Loucy (cell line): Measurements from ENCODE around the gene SH3RF3.

Experiments
- H2AFZ ChIP-seq: fragments of 200-600 bp; sonication (generic); 2 replicates; pipeline ENCODE4 v1.6.0; 2016; ENCODE audit warnings: antibody characterized with exemption, mild to moderate bottlenecking, low read length, moderate library complexity
- H3F3A ChIP-seq: fragments of 200-600 bp; 2 replicates; pipeline ENCODE4 v1.6.0; 2016; ENCODE audit warnings: antibody characterized with exemption, low read depth, mild to moderate bottlenecking
- H3K27me3 ChIP-seq: fragments of 200-600 bp; sonication (generic); 2 replicates; pipeline ENCODE4 v1.6.1; 2014; ENCODE audit warnings: low read length, mild to moderate bottlenecking; ENCODE audit not compliant: insufficient read depth, poor library complexity, severe bottlenecking
- H3K36me3 ChIP-seq: fragments of 200-600 bp; sonication (generic); 2 replicates; pipeline ENCODE4 v1.6.1; 2016; ENCODE audit warnings: low read length; ENCODE audit not compliant: insufficient read depth
- H3K4me1 ChIP-seq: fragments of 200-600 bp; sonication (generic); 2 replicates; pipeline ENCODE4 v1.5.1; 2014; ENCODE audit warnings: low read length, mild to moderate bottlenecking; ENCODE audit not compliant: insufficient read depth, poor library complexity, severe bottlenecking
- H3K4me2 ChIP-seq: fragments of 200-600 bp; sonication (generic); 2 replicates; pipeline ENCODE4 v1.6.0; 2014; ENCODE audit warnings: antibody characterized with exemption, low read length, low read depth, mild to moderate bottlenecking; ENCODE audit not compliant: poor library complexity, severe bottlenecking
- H3K4me3 ChIP-seq: fragments of 200-600 bp; sonication (generic); 2 replicates; pipeline ENCODE4 v1.5.1; 2014; ENCODE audit warnings: low read length, mild to moderate bottlenecking, mixed read lengths; ENCODE audit not compliant: poor library complexity, severe bottlenecking
- H3K79me2 ChIP-seq: fragments of 200-600 bp; sonication (generic); 2 replicates; pipeline ENCODE4 v1.6.1; 2014; ENCODE audit warnings: low read length; ENCODE audit not compliant: insufficient read depth
- H3K9ac ChIP-seq: fragments of 200-600 bp; sonication (generic); 2 replicates; pipeline ENCODE4 v1.6.0; 2014; ENCODE audit warnings: mild to moderate bottlenecking, low read depth, low read length, moderate library complexity; ENCODE audit not compliant: poor library complexity, severe bottlenecking
- H3K9me2 ChIP-seq: fragments of 200-600 bp; sonication (generic); replicated peaks from 2 replicates; pipeline ENCODE4 v1.6.1; 2016; ENCODE audit warnings: low read depth, low read length, mixed read lengths
- H3K9me3 ChIP-seq: fragments of 200-600 bp; sonication (generic); 2 replicates; pipeline ENCODE4 v1.6.1; 2014; ENCODE audit warnings: mild to moderate bottlenecking, antibody characterized with exemption, low read length, low read depth; ENCODE audit not compliant: insufficient read depth
- H4K20me1 ChIP-seq: fragments of 200-600 bp; sonication (generic); 2 replicates; pipeline ENCODE4 v1.6.0; 2014; ENCODE audit warnings: antibody characterized with exemption, low read length, mild to moderate bottlenecking; ENCODE audit not compliant: insufficient read depth, poor library complexity, severe bottlenecking
- EZH2phosphoT487 ChIP-seq: fragments of 200-600 bp; IDR thresholded peaks from 2 replicates; pipeline ENCODE4 v1.6.1; 2018; ENCODE audit warnings: antibody characterized with exemption, mild to moderate bottlenecking, moderate library complexity, borderline replicate concordance
- TF ChIP-seq, protein P1 (sequence below): fragments of 200-600 bp; sonication (generic); conservative IDR thresholded peaks from 2 replicates; pipeline ENCODE4 v1.5.1; 2014; ENCODE audit warnings: mild to moderate bottlenecking, antibody characterized with exemption, low read length

The SH3RF3 gene

DNA sequence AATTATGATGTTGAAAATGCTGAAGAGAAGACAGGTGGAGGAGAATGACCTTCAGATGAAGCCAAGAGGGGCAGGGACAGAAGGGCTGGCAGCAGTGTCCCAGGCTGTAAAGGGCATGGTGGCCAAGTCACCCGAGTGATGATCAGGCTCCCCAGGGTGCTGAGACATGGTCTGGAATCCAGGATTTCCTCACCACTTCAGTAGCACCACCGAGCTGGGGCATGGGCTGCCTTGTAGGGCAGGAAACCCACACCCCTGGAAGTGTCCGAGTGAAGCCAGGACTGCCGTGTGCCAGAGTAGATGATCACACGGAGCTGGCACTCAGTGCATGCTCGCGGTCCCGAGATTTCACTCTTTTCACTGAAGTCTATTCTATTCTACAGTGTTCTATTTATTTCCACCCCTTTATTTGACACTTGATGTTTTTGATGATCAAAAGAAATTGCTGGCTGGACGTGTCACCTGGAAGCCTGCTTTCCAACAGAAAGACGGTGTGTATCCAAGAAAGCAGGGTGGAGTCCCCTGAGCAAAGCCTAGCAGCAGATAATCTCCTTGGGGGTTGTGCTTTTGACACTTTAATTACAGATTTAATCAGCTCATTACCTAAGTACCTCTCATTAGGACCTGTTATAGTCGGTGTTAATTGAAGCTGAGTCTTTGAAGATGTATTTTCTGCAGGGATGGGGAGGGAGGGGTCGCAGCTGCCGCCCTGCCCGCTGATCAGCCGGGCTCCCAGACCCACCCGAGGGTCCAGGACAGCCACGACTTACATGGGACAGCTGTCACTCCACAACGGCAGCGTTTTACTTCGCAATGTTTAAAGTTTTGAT lies 392.4 kb downstream of the SH3RF3 start:
- H3K27me3 ChIP-seq = no peaks in the 10 kb centered on the region
- H2AFZ ChIP-seq = no peak overlapping the region
- H3K9me3 ChIP-seq = no peaks in the 10 kb centered on the region
- H3K4me2 ChIP-seq = no peak overlapping the region
- H3K4me3 ChIP-seq = no peak overlapping the region
- no peaks in the 10 kb centered on the region for H3K79me2 ChIP-seq
- H3K9me2 ChIP-seq = no peaks in the 10 kb centered on the region
- H4K20me1 ChIP-seq = no peaks in the 10 kb centered on the region
- no peaks in the 10 kb centered on the region for H3K36me3 ChIP-seq
- H3K9ac ChIP-seq = no peak overlapping the region
- TF ChIP-seq, protein P1, sequence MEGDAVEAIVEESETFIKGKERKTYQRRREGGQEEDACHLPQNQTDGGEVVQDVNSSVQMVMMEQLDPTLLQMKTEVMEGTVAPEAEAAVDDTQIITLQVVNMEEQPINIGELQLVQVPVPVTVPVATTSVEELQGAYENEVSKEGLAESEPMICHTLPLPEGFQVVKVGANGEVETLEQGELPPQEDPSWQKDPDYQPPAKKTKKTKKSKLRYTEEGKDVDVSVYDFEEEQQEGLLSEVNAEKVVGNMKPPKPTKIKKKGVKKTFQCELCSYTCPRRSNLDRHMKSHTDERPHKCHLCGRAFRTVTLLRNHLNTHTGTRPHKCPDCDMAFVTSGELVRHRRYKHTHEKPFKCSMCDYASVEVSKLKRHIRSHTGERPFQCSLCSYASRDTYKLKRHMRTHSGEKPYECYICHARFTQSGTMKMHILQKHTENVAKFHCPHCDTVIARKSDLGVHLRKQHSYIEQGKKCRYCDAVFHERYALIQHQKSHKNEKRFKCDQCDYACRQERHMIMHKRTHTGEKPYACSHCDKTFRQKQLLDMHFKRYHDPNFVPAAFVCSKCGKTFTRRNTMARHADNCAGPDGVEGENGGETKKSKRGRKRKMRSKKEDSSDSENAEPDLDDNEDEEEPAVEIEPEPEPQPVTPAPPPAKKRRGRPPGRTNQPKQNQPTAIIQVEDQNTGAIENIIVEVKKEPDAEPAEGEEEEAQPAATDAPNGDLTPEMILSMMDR = no peak
- no peak for TF ChIP-seq EZH2phosphoT487
- no peaks in the 10 kb centered on the region for H3F3A ChIP-seq
- H3K4me1 ChIP-seq = no peaks in the 10 kb centered on the region

DNA sequence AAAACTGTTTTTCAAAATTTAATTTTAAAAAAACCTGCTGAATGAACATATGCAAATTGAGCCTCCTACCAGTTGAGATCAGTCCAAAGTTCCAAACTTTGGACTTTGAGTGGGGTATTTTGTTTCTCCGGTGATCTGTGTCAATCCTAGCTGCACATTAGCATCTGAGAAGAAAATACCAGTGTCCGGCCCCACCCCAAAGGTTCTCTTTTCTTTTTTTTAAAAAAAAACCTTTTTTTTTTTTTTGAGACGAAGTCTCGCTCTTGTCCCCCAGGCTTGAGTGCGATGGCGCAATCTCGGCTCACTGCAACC lies 393.0 kb downstream of the SH3RF3 start:
- Histone ChIP-seq H3K9ac (no peak overlapping the region), H3K4me2 (no peak overlapping the region), H3K36me3 (no peaks in the 10 kb centered on the region), H3K4me1 (no peaks in the 10 kb centered on the region), H3K79me2 (no peaks in the 10 kb centered on the region), H3K27me3 (no peaks in the 10 kb centered on the region), H3K9me2 (no peaks in the 10 kb centered on the region), H4K20me1 (no peaks in the 10 kb centered on the region), H3F3A (no peaks in the 10 kb centered on the region), H3K9me3 (no peaks in the 10 kb centered on the region), H2AFZ (no peak overlapping the region), H3K4me3 (no peak overlapping the region)
- no peak for TF ChIP-seq EZH2phosphoT487
- TF ChIP-seq, protein P1 = no peak

DNA sequence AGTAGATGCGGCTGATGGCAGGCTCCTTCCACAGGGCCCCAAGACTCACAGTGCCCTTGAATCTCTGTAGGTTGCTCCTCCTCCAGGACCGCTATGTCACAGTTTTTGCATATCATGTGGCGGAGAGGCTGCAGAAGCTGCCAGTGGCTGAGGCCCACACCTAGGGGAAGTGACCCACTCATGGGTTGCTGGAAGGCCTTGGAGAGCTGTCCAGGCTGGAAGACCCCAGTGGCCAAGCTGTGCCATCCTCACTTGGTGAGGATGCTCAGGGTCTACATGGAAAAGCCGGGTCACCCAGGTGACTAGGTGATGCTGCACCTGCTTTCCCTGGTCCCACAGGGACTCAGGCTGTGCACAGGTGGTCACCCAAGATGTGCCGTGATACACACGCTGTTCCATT lies 394.1 kb downstream of the SH3RF3 start:
- no peaks in the 10 kb centered on the region for H4K20me1 ChIP-seq
- no peak overlapping the region for H3K4me2 ChIP-seq
- no peaks in the 10 kb centered on the region for H3K79me2 ChIP-seq
- H2AFZ ChIP-seq = no peak overlapping the region
- no peaks in the 10 kb centered on the region for H3K4me1 ChIP-seq
- no peak overlapping the region for H3K9ac ChIP-seq
- no peaks in the 10 kb centered on the region for H3K9me3 ChIP-seq
- no peaks in the 10 kb centered on the region for H3K9me2 ChIP-seq
- no peaks in the 10 kb centered on the region for H3K36me3 ChIP-seq
- H3F3A ChIP-seq = no peaks in the 10 kb centered on the region
- no peaks in the 10 kb centered on the region for H3K27me3 ChIP-seq
- TF ChIP-seq EZH2phosphoT487 = no peak
- TF ChIP-seq, protein P1 = no peak
- no peak overlapping the region for H3K4me3 ChIP-seq
